H1 (cell line): ENCODE data around the gene FRMD5. TPM values are rescaled to one million over a fixed set of nuclear protein-coding genes. Genes with fewer than 3 reads are reported as not detected.

Experiments used
- ASH2L ChIP-seq: fragments of 200-600, 300-600 bp; sonication (generic); IDR thresholded peaks from one replicate; pipeline ENCODE4 v1.7.1; 2017; ENCODE audit warnings: low read length
- ATF2 ChIP-seq: IDR thresholded peaks from 2 replicates; pipeline ENCODE4 v1.6.1; 2012; ENCODE audit warnings: low read length, inconsistent platforms
- BACH1 ChIP-seq: IDR thresholded peaks from 2 replicates; pipeline ENCODE4 v1.6.1; 2012; ENCODE audit warnings: low read length, improper control_type of control experiment
- BCL11A ChIP-seq, 2 experiments: IDR thresholded peaks; one replicate each; pipeline ENCODE4 v1.6.1; 2011; ENCODE audit warnings: low read depth in 2 of 2, low read length in 2 of 2, mild to moderate bottlenecking in 2 of 2
- CHD2 ChIP-seq: IDR thresholded peaks from 2 replicates; pipeline ENCODE4 v1.6.1; 2012; ENCODE audit warnings: low read length, improper control_type of control experiment
- CREB1 ChIP-seq: IDR thresholded peaks from 2 replicates; pipeline ENCODE4 v1.6.1; 2012; ENCODE audit warnings: inconsistent platforms
- EGR1 ChIP-seq: IDR thresholded peaks from 2 replicates; pipeline ENCODE4 v1.6.1; 2011; ENCODE audit warnings: low read depth, low read length, borderline replicate concordance
- EP300 ChIP-seq, 2 experiments: IDR thresholded peaks; 1 replicate in 1 of 2; 2 replicates in 1 of 2; pipeline ENCODE4 v1.6.1; 2011 to 2012; ENCODE audit warnings: low read depth in 2 of 2, low read length in 2 of 2, mild to moderate bottlenecking in 2 of 2, borderline replicate concordance in 1 of 2, inconsistent platforms in 1 of 2, moderate library complexity in 1 of 2
- GABPA ChIP-seq: IDR thresholded peaks from 2 replicates; pipeline ENCODE4 v1.6.1; 2011; ENCODE audit warnings: mild to moderate bottlenecking, low read length, moderate library complexity, borderline replicate concordance; ENCODE audit not compliant: insufficient read depth
- NANOG ChIP-seq: IDR thresholded peaks from 2 replicates; pipeline ENCODE4 v1.6.1; 2011; ENCODE audit warnings: low read length, low read depth, mild to moderate bottlenecking, inconsistent platforms; ENCODE audit not compliant: insufficient read depth, poor library complexity, severe bottlenecking
- NRF1 ChIP-seq: IDR thresholded peaks from 2 replicates; pipeline ENCODE4 v1.6.1; 2011; ENCODE audit warnings: mild to moderate bottlenecking, low read depth, low read length, improper control_type of control experiment
- POLR2A ChIP-seq, 2 experiments: IDR thresholded peaks; 1 replicate in 1 of 2; 2 replicates in 1 of 2; pipeline ENCODE4 v1.6.1; 2011; ENCODE audit warnings: low read depth in 2 of 2, low read length in 2 of 2, mild to moderate bottlenecking in 2 of 2; ENCODE audit errors: control extremely low read depth in 1 of 2
- POLR2AphosphoS5 ChIP-seq: IDR thresholded peaks from 2 replicates; pipeline ENCODE4 v1.6.1; 2011; ENCODE audit warnings: low read depth, low read length
- POU5F1 ChIP-seq: IDR thresholded peaks from 2 replicates; pipeline ENCODE4 v1.6.1; 2011; ENCODE audit warnings: low read depth, mild to moderate bottlenecking, low read length, moderate library complexity
- RAD21 ChIP-seq, 2 experiments: IDR thresholded peaks in 1 of 2; conservative IDR thresholded peaks in 1 of 2; 2 replicates each; pipeline ENCODE4 v1.6.1; 2011; ENCODE audit warnings: low read depth in 2 of 2, low read length in 2 of 2, improper control_type of control experiment in 1 of 2, inconsistent platforms in 1 of 2, mild to moderate bottlenecking in 1 of 2, moderate library complexity in 1 of 2
- SAP30 ChIP-seq: fragments of 300-600 bp; sonication (generic); IDR thresholded peaks from 2 replicates; pipeline ENCODE4 v1.7.1; 2012; ENCODE audit warnings: low read length, moderate library complexity, mild to moderate bottlenecking, inconsistent platforms; ENCODE audit not compliant: insufficient read depth, insufficient replicate concordance
- SP1 ChIP-seq: IDR thresholded peaks from 2 replicates; pipeline ENCODE4 v1.6.1; 2011; ENCODE audit warnings: low read depth, low read length
- SP2 ChIP-seq: IDR thresholded peaks from 2 replicates; pipeline ENCODE4 v1.6.1; 2012; ENCODE audit warnings: mild to moderate bottlenecking, low read length, inconsistent platforms
- SP4 ChIP-seq: IDR thresholded peaks from 2 replicates; pipeline ENCODE4 v1.6.1; 2012; ENCODE audit warnings: low read length, inconsistent platforms
- SUZ12 ChIP-seq: fragments of 200-600 bp; sonication (generic); IDR thresholded peaks from 2 replicates; pipeline ENCODE4 v1.6.1; 2012; ENCODE audit warnings: mild to moderate bottlenecking, inconsistent platforms, low read length, moderate library complexity, mixed read lengths
- TAF1 ChIP-seq: IDR thresholded peaks from 2 replicates; pipeline ENCODE4 v1.6.1; 2011; ENCODE audit warnings: mild to moderate bottlenecking, low read depth, low read length
- TAF7 ChIP-seq: optimal IDR thresholded peaks from 2 replicates; pipeline ENCODE3; 2011; ENCODE audit warnings: low read depth, mild to moderate bottlenecking, inconsistent platforms, low read length, moderate library complexity, borderline replicate concordance
- TBP ChIP-seq: IDR thresholded peaks from 2 replicates; pipeline ENCODE4 v1.6.1; 2011; ENCODE audit warnings: low read depth, low read length, improper control_type of control experiment
- TCF12 ChIP-seq: IDR thresholded peaks from 2 replicates; pipeline ENCODE4 v1.6.1; 2011; ENCODE audit warnings: low read depth, mild to moderate bottlenecking, low read length
- polyA plus RNA-seq, 7 experiments: library from polyadenylated mRNA; depleted of rRNA in 3 of 7; stranded (reverse) in 5 of 7; unstranded in 2 of 7; fragments of >200 nt in 5 of 7; fragments of 200-250 nt in 2 of 7; gene quantifications; 1 replicate in 5 of 7; 2 replicates in 1 of 7; 4 replicates in 1 of 7; pipeline versions ENCODE4 v1.2.1 to v1.2.3, GENCODE V29; 2011 to 2013; ENCODE audit warnings: missing spikeins in 2 of 7, mixed read lengths in 2 of 7
- total RNA-seq: library from RNA; stranded (reverse); fragmentation: NEBNext Ultra II Directional; extraction: Animal tissue kit (Norgen Biotek cat#: 25700); gene quantifications from 2 replicates; pipeline ENCODE4 v1.2.1, GENCODE V29; 2021

The FRMD5 gene
- total and polyA plus RNA-seq, 2 of the 8 experiments (the other 6 are each of a cell fraction or from before 2014, with no cell fraction given): 10.1 to 12.6 TPM

- TF ChIP-seq ASH2L (no peak), CHD2 (peak; percentile 95), SP4 (peak; percentile 91; the same call in 1 of the 2 replicates), POLR2AphosphoS5 (peak; percentile 47; the same call in 1 of the 2 replicates), BACH1 (no peak), NANOG (peak; percentile 8), NRF1 (no peak), TAF7 (peak; percentile 2), ATF2 (no peak), SUZ12 (no peak), EGR1 (no peak), POU5F1 (no peak), TBP (peak; percentile 33), SP2 (peak; percentile 92), EP300 (IDR thresholded peaks at IDR 0.05; ENCODE audit: borderline replicate concordance in 1 of 2, low read depth in 2 of 2, low read length in 2 of 2) (peak in 1 of 2 experiments; percentile 70; a peak in 1 of 3 replicates), SP1 (peak; percentile 99), RAD21 (IDR thresholded peaks at IDR 0.05 in 1 of 2, conservative IDR thresholded peaks at IDR 0.05 in 1 of 2; ENCODE audit: low read depth in 2 of 2, low read length in 2 of 2) (peak in 1 of 2 experiments; percentile 3; a peak in 1 of 4 replicates), TCF12 (peak; percentile 95), CREB1 (peak; percentile 65; the same call in 1 of the 2 replicates), SAP30 (no peak), BCL11A (IDR thresholded peaks at IDR 0.05; ENCODE audit: low read depth in 2 of 2, low read length in 2 of 2) (no peak), TAF1 (peak; percentile 67), POLR2A (IDR thresholded peaks at IDR 0.05; ENCODE audit: control extremely low read depth in 1 of 2, low read depth in 2 of 2, low read length in 2 of 2) (peak in 1 of 2 experiments; percentile 71; a peak in 2 of 3 replicates), GABPA (no peak)
Observed at GRCh38 chr15:44195151-44195740, at the start of gene FRMD5 (continued).
